GM19043 (cell line): ENCODE data around the gene LTB4R2.

Experiments
- ATAC-seq: cut with Tn5 transposase; IDR thresholded peaks from one replicate; pipeline ENCODE4 v1.9.1; 2021; ENCODE audit warnings: low read depth; ENCODE audit not compliant: unreplicated experiment

Gene LTB4R2

DNA sequence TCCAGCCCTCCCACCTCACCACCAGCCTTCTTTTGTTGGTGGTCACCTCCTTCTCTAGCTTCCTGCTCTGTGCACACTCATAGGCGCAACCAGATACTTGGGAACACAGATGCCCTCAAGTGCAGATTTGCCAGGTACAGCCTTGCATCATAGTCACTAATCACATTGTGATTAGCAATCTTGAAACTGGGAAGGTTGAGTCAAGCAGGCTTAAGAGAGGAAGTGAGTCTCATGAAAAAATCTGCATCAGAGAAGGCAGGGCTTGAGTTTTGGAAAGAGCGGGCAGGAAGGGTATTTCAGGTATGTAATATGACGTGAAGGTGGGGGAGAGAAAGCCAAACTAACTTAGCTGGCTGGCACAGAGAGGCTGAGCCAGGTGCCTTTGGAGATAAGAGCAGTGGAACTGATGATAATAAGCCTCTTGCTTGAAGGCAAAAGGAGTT lies 35.8 kb upstream of the LTB4R2 start:
- peak; percentile 35 for ATAC-seq

- ATAC-seq: no peak
These were observed 32.9 kb upstream of the LTB4R2 start for GRCh38 chr14:24277071-24277470.

DNA sequence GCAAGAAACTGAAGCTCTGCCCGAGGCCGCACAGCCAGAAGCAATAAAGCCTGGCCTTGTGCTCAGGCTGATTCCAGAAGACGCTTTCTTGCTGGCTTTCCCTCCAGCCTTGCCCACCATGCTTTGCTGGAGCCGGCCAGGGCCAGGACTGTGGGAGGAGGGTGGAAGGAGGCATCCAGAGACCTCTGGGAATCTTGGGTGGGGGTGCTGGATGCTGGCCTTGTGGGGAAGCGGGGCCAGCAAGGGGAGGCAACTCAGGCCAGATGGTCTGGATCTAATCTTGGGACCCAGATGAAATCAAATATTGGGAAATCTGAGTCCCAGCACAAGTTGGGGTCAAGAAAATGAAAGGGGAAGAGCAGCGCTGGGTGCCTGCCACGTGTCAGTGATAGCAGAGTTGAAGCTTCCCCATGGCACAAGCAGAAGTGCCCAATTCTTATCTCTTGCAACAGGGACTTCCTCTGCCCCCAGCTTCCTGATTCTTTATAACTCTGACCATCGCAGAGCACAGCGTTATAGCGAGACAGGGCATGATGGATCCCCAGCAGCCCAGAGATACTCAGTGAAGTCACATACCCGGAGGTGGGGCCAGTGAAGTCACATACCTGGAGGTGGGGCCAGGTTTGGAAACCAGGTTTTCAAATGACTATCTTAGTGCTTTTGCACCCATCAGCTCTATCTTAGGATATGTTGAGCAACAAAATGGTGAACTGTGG lies 32.2 kb upstream of the LTB4R2 start:
- ATAC-seq: no peak

DNA sequence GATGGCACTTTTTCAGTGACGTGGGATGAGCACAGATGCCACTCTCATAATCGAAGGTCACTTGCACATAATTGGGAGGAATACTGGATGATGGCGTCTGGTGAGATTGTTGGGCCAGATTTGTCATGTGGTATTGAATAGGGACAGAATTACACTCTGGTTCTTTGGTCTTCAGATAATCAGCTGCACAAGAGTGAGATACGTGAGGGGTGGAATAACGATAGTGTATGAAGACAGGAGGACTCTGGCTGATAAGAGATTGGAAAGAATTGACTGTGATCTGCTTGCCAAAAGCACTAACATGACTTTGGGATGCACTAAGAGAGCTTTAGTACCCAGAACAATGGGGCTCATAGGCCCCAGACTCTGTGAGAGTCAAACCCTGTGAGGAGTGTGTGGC lies 31.5 kb upstream of the LTB4R2 start:
- ATAC-seq: no peak

DNA sequence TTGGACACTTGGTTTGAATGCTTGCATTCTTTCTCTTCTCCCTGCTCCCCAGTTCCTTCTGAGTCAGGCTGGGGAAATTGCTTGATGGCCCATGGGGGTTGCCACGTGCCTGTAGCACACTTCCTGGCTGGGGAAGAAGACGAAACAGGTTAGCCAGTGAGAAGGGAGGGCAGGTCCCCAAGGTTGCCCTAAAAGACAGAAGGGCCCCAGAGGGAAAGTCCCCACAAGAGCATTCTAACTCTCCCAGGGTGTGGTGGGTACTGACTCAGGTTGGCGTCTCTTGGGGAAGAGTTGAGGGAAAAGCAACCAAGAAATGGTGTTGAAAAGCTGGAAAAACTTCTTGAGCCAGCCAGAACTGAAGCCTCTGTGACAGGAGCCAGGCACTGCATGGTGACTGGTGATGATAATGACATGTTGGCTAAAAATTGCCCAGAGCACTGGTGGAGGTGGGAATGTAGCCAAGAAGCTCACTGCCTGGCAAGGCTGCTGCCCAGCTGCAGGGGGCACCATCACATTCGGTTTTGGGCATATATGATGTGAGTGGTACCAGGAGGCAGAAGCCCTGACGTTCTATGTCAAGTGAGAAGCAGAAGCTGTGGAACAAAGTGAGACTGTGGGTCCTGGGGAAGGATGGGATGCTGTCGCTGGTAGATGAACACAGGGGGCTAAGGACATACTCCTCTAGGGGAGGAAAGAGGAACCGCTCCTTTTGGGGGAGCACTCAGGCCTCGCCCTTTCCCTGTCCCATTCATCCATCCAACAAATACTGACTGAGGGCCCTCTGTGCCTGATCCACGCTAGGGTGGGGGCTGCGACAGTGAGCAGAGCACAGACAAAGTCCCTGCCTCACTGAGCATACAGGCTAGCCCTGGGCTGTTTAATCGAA lies 30.4 kb upstream of the LTB4R2 start:
- no peak for ATAC-seq

- ATAC-seq: no peak
These were observed 29.0 kb upstream of the LTB4R2 start for GRCh38 chr14:24280797-24281460.

DNA sequence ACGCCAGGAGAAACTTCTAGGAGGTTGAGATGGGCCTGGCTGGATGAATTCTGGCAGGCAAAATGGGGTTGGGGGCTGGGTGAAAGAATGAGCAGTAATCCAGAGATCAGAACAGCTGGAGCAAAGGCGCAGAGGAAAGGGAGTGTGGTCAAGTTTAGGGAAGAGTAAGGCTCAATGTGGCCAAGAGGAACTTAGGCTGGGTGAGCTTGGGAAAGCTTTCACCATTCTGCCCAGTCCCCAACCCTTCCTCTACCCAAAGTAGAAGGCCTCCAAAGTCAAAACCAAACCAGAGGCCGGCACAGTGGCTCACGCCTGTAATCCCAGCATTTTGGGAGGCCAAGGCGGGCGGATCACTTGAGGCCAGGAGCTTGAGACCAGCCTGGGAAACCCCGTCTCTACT lies 28.3 kb upstream of the LTB4R2 start:
- ATAC-seq: no peak

GRCh38 chr14:24282736-24283135 lies 27.2 kb upstream of the LTB4R2 start:
- ATAC-seq: no peak

- no peak for ATAC-seq
These were observed 26.0 kb upstream of the LTB4R2 start for GRCh38 chr14:24283796-24284460.

DNA sequence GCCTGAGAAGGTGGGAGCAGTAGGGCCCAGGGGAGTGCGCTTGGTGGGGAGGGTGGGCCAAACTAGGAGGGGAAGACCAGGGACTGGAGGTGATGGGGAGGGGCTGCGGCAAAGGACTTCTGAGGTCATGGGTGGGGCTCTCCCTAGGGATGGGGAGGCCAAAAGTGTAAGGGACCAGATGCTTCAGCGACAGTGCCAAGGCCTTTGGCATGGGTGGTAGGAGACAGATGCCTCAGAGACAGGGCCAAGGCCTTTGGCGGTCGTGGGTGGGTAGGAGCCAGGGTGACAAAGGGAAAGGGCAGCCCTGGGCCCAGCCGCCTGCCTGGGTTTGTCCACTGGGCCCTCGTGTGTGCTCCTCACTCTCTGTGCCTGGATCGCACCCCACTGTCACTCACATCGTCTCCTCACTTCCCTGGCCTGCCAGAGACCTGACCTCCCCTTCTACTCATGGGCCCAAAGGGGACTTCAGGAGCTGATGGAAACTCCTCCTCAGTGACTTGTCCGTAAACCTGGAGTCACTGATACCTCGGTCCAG lies 25.4 kb upstream of the LTB4R2 start:
- ATAC-seq: no peak

DNA sequence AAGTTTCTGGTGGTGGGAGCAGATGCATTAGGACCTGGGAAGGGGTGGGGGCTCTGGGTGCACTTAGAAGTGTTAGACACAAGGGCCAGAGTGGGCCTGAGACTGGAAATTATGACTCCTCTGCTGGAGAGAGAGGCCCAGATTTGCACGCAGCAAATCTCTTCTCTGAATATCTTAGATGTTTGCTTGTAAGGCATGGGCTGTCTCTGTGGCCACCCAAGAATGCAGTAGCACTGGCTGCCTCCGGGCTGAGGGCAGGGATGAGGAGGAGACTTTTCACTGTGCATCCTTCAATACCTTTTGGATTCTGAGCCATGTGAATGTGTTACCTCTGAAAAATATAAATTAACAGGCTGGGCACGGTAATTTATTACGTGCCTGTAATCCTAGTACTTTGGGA lies 24.6 kb upstream of the LTB4R2 start:
- ATAC-seq: no peak

- no peak for ATAC-seq
These were observed 22.9 kb upstream of the LTB4R2 start for GRCh38 chr14:24286996-24287395.

- peak; percentile 87 for ATAC-seq
These were observed 20.2 kb upstream of the LTB4R2 start for GRCh38 chr14:24289649-24290280.

DNA sequence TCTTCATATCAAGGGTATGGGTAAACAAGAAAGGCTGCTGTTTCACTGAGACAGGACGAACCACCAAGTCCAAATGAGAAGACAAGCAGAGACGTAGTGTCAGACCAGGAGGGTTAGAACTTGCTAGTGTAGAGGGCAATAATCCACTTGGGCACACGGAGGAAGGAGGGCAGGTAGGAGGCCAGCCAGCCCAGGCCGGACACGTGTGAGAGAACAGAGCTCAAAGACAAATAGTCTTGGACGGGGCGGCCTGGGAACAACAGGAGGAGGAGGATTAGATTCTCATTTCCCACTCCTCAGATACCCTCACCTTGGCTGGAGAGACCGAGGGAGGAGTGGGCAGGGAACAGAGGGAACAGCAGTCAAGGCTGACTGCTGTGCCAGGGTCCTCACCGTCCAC lies 19.2 kb upstream of the LTB4R2 start:
- ATAC-seq: no peak

DNA sequence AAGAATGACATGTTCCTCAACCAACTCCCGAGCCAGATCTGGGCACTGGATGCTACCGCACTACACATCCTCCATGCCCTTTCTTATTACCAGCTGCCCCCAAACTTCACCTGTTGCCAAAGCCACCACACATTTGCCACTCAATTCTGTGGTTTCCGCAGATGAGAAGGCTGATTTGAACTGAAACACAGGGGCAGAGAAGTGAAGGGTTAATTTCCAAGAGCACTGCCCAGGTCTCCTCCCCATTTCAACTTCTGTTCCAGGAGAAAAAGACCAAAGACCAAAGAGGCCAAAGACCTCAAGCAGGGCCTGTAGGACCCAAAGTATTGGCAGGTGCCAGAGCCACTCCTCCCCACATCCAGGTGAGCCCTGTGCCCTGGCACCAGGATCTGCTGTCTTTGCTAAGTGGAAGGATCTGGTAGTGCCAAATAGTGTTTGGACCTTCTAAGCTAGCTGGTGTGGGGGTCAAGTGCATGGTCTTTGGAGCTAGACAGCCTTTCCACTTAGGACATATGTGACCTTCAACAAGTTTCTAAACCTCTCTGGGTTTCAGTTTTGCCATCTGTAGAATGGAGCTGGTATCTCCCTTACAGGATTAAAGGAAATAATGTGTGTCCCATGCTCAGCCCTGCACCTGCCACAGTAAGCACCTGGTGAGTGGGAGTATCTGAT lies 18.4 kb upstream of the LTB4R2 start:
- no peak for ATAC-seq

- no peak for ATAC-seq
These were observed 17.7 kb upstream of the LTB4R2 start for GRCh38 chr14:24292118-24292807.

DNA sequence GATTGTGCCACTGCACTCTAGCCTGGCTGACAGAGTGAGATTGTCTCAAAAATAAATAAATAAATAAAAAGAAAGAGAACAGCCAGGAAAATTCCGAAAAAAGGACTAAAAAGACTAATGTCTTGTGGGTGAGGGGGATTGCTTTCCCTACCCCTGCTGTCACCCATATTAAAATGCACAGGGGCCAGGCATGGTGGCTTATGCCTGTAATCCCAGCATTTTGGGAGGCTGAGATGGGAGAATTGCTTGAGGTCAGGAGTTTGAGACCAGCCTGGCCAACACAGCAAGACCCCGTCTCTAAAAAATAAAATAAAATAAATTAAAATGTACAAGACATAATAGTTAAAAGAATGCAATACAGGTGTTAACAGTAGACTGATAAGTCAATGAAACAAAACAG lies 16.4 kb upstream of the LTB4R2 start:
- ATAC-seq: no peak

- ATAC-seq: peak; percentile 47
These were observed 13.4 kb upstream of the LTB4R2 start for GRCh38 chr14:24296341-24297157.
